Suprapubic skin (tissue), 4 donors: Measurements from ENCODE around the gene ZNF335.
"Not testable (repeated sequence)": the region's sequence is repeated elsewhere in the genome, so short reads cannot be mapped to it uniquely, and the experiment has no call there.

ENCODE experiments used
- EP300 ChIP-seq: sonication (generic); formaldehyde crosslinking; IDR thresholded peaks from one replicate; pipeline ENCODE4 v1.6.1; 2017; ENCODE audit warnings: antibody characterized with exemption
- POLR2A ChIP-seq, 2 donors: fragments of 450-650 bp; IDR thresholded peaks; one replicate each; pipeline ENCODE4 v1.6.1; 2017; ENCODE audit warnings: antibody characterized with exemption in 2 of 2, mild to moderate bottlenecking in 2 of 2, moderate library complexity in 2 of 2
- POLR2AphosphoS5 ChIP-seq, 3 donors: sonication (generic); formaldehyde crosslinking; IDR thresholded peaks; one replicate each; pipeline ENCODE4 v1.6.1; 2017; ENCODE audit warnings: antibody characterized with exemption in 3 of 3
- TF ChIP-seq, protein P1 (sequence below), 2 donors: fragments of 200-600 bp in 1 of 2; fragments of 450-650 bp in 1 of 2; sonication (generic) in 1 of 2; IDR thresholded peaks; one replicate each; pipeline ENCODE4 v1.5.1; 2016 to 2019; ENCODE audit warnings: antibody characterized with exemption in 2 of 2, mild to moderate bottlenecking in 1 of 2, moderate library complexity in 1 of 2

DNA sequence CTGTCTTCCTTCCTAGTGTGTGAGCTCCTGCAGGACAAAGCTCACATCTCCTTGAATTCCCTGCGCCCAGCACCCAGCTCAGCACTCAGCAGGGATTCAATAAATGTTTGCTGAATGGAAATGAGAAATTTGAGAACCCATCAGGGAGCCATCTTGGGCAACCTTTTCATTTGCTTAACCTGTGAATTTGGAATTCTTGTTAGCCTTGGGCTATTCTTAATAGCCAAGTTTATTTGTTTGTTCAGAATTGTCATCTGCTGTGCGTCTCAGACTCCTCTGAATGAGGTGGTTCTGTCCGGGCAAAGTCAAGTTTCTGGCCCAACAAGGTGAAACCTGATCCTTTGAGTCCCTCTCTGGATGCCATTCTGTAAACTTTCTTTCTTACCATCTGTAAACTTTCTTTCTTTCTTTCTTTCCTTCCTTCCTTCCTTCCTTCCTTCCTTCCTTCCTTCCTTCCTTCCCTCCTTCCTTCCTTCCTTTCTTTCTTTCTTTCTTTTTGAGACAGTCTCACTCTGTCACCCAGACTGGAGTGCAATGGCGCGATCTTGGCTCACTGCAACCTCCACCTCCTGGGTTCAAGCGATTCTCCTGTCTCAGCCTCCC lies 23.6 kb upstream of the ZNF335 start:
- TF ChIP-seq, protein P1, sequence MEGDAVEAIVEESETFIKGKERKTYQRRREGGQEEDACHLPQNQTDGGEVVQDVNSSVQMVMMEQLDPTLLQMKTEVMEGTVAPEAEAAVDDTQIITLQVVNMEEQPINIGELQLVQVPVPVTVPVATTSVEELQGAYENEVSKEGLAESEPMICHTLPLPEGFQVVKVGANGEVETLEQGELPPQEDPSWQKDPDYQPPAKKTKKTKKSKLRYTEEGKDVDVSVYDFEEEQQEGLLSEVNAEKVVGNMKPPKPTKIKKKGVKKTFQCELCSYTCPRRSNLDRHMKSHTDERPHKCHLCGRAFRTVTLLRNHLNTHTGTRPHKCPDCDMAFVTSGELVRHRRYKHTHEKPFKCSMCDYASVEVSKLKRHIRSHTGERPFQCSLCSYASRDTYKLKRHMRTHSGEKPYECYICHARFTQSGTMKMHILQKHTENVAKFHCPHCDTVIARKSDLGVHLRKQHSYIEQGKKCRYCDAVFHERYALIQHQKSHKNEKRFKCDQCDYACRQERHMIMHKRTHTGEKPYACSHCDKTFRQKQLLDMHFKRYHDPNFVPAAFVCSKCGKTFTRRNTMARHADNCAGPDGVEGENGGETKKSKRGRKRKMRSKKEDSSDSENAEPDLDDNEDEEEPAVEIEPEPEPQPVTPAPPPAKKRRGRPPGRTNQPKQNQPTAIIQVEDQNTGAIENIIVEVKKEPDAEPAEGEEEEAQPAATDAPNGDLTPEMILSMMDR (IDR thresholded peaks at IDR 0.05): not testable (repeated sequence)
- TF ChIP-seq EP300; POLR2AphosphoS5 (IDR thresholded peaks at IDR 0.05); POLR2A (IDR thresholded peaks at IDR 0.05): not testable (repeated sequence)
